Mucosa of descending colon (tissue), 3 donors: ENCODE data around the gene VSIG1. TPM values are rescaled to one million over a fixed set of nuclear protein-coding genes. Genes with fewer than 3 reads are reported as not detected.

Experiments used
- ATAC-seq: fragments of 200-7000 bp; cut with Tn5 transposase; one replicate; pipeline ENCODE4 v1.9.1; 2020; ENCODE audit warnings: mild to moderate bottlenecking, moderate library complexity
- DNase-seq, 3 donors: peaks; one replicate each; pipeline ENCODE4 v3.0.0-alpha.2; 2020
- H3K36me3 ChIP-seq: fragments of 200-600 bp; one replicate; pipeline ENCODE4 v1.8.0; 2021; ENCODE audit warnings: low read depth, mild to moderate bottlenecking
- H3K4me1 ChIP-seq: fragments of 200-600 bp; one replicate; pipeline ENCODE4 v1.8.0; 2021; ENCODE audit warnings: low read depth, mild to moderate bottlenecking
- H3K4me3 ChIP-seq: fragments of 200-600 bp; one replicate; pipeline ENCODE4 v1.8.0; 2021; ENCODE audit warnings: mild to moderate bottlenecking
- H3K9me3 ChIP-seq: fragments of 200-600 bp; one replicate; pipeline ENCODE4 v1.8.0; 2021; ENCODE audit warnings: mild to moderate bottlenecking
- intact Hi-C, 2 donors: fragments of 100-400 bp; cut with DNase I in 1 of 2; cut with micrococcal nuclease in 1 of 2; formaldehyde crosslinking; loops; one replicate each; pipeline versions ENCODE4 v1.11.0 to v1.11.1; 2022; cut with DNase I, micrococcal nuclease
- total RNA-seq, 3 donors: library from RNA; stranded (reverse); fragmentation: NEBNext Ultra II Directional in 2 of 3; extraction: Animal tissue kit (Norgen Biotek cat#: 25700) in 2 of 3; gene quantifications; one replicate each; pipeline versions ENCODE4 v1.2.1 to v1.2.4, GENCODE V29; 2021 to 2023
- TF ChIP-seq, protein P1 (sequence below): fragments of 200-600 bp; IDR thresholded peaks from one replicate; pipeline ENCODE4 v1.8.0; 2022; ENCODE audit warnings: antibody characterized with exemption, mild to moderate bottlenecking
- donor health status: DM: no; HTN: no; CAD: no; lungs with moderate emphysema.
- donor health status: DM: no; HTN: no; CAD: no.
- donor health status: DM: no; HTN: yes; CAD: no.

The VSIG1 gene
- total RNA-seq, 3 donors from 2014 or later: 0.58 TPM; not detected in 2

DNA sequence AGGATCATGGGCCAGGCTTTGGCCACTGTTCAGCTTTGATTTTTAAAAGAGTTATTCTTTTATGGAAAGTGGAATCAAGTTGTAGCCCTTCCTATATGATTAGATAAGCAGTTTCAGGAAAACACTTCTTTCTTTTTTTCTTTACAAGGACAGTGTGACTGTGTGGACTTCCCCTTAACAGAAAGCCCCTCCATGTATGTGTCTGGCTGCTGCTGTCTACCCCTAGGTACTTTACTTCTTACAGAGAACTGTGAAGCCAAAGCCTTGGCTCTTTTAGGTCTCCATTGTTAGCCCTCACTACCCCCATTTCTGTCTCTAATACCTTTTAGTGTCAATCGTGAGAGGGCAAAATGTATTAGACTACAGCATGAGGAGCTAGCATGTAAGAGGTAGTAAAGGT is 19.1 kb downstream of the VSIG1 start:
- no peaks in the 10 kb centered on the region for H3K9me3 ChIP-seq
- TF ChIP-seq, protein P1, sequence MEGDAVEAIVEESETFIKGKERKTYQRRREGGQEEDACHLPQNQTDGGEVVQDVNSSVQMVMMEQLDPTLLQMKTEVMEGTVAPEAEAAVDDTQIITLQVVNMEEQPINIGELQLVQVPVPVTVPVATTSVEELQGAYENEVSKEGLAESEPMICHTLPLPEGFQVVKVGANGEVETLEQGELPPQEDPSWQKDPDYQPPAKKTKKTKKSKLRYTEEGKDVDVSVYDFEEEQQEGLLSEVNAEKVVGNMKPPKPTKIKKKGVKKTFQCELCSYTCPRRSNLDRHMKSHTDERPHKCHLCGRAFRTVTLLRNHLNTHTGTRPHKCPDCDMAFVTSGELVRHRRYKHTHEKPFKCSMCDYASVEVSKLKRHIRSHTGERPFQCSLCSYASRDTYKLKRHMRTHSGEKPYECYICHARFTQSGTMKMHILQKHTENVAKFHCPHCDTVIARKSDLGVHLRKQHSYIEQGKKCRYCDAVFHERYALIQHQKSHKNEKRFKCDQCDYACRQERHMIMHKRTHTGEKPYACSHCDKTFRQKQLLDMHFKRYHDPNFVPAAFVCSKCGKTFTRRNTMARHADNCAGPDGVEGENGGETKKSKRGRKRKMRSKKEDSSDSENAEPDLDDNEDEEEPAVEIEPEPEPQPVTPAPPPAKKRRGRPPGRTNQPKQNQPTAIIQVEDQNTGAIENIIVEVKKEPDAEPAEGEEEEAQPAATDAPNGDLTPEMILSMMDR: no peak
- no peaks in the 10 kb centered on the region for H3K36me3 ChIP-seq
- DNase-seq (no peak), ATAC-seq (no peak)
- intact Hi-C loops: no loop called here
- no peak overlapping the region for H3K4me3 ChIP-seq
- H3K4me1 ChIP-seq: no peaks in the 10 kb centered on the region

DNA sequence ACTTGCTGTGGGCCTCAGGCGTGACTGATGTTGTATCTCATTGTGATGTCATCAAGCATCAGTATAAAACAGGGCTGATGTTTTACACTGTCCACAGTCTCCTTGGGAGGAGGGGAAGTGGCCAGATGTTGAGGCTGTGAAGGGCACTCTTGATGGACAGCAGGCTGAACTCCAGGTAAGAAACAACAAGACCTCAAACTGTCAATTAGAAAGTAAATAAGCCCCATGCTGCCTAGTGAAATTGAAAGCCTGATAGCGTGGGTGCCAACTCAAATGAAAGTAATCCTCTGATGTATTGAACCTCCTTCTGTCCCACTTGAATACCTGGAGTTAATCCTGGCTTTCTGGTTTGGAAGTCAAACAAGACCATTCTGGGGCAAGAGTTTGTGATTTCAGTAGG is 19.7 kb downstream of the VSIG1 start:
- Histone ChIP-seq H3K4me1 (no peaks in the 10 kb centered on the region), H3K4me3 (no peak overlapping the region), H3K36me3 (no peaks in the 10 kb centered on the region), H3K9me3 (no peaks in the 10 kb centered on the region)
- no peak for ATAC-seq
- DNase-seq: no peak
- intact Hi-C loops: no loop called here
- TF ChIP-seq, protein P1: no peak

DNA sequence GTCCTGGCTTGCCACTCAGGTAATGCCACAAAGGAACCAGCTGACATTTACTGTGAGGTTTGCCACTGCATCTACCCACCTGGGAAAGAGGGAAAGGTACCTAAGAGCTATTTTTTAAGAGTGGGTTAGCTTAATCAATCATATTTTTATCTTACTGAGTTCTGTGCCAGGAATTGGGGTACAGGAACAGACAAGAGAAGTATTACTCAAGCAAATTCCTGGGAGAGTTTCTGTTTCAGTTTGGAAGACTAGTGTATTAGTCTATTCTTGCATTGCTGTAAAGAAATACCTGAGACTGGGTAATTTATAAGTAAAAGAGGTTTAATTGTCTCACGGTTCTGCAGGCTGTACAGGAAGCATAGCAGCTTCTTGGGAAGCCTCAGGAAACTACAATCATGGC is 23.3 kb downstream of the VSIG1 start:
- intact Hi-C loops: no loop called here
- Histone ChIP-seq H3K36me3 (no peaks in the 10 kb centered on the region), H3K4me1 (no peaks in the 10 kb centered on the region), H3K9me3 (no peaks in the 10 kb centered on the region), H3K4me3 (no peak overlapping the region)
- no peak for ATAC-seq
- TF ChIP-seq, protein P1: no peak
- DNase-seq: no peak

DNA sequence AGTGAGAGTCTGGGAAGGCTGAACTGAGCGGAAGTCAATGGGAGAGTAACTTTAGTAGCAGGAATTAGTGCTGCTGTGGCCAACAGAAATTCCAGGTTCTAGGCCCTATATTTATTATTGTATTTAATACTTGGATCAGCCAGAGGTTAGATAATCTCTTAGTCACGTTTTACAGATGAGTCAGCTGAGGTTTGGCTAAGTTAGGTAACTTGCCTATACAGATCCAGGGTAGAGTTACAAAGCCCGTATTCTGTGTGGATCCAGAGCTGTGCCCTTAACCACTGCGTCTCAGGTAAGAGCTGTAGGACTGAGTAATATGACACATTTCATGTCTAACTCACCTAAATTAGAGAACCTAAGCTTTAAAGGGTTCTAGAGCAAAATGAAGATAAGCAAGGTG is 26.0 kb downstream of the VSIG1 start:
- DNase-seq (no peak), ATAC-seq (no peak)
- TF ChIP-seq, protein P1: no peak
- Histone ChIP-seq H3K4me1 (no peaks in the 10 kb centered on the region), H3K4me3 (no peak overlapping the region), H3K9me3 (no peaks in the 10 kb centered on the region), H3K36me3 (no peaks in the 10 kb centered on the region)
- intact Hi-C loops: no loop called here

DNA sequence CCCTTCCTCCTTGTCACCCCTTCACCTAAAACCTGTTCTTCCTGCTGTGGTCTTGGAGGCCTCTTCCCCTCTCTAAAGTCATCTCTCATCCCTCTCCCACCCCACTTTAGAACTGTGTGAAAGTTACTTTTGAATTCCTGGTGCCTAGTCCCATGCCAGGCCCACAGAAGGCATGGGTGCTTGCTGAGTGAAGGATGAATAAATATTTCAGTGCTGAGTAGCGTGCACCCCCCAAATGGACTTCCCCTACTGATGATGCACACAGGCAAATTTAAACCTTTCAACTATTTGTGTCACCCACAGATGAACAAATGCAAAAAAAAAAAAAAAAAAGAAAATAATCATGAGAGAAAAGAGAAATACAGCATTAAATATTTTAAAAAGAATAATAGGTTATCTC is 26.7 kb downstream of the VSIG1 start:
- Histone ChIP-seq H3K9me3 (no peaks in the 10 kb centered on the region), H3K4me3 (no peak overlapping the region), H3K4me1 (no peaks in the 10 kb centered on the region), H3K36me3 (no peaks in the 10 kb centered on the region)
- TF ChIP-seq, protein P1: no peak
- ATAC-seq (no peak), DNase-seq (no peak)
- intact Hi-C loops: no loop called here

DNA sequence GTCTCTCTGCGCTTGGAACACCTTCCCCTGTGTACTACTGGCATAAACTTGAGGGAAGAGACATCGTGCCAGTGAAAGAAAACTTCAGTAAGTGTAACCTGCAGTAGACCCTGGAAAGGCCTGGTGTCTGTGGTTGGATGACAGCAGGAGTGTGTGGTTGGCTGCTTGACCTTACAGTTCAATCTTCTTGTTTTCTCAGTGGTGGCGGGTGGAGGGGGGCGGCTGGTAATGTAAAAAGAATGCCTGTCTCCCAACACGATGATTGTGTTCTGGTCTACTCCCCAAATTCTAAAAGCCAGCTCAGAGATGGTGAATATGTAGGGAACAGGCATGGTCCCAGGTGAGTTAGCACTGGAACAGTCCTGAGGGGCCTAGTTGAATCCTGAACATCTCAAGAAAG is 27.9 kb downstream of the VSIG1 start:
- intact Hi-C loops: no loop called here
- no peak for DNase-seq
- no peaks in the 10 kb centered on the region for H3K9me3 ChIP-seq
- no peak overlapping the region for H3K4me3 ChIP-seq
- no peaks in the 10 kb centered on the region for H3K36me3 ChIP-seq
- TF ChIP-seq, protein P1: no peak
- no peak for ATAC-seq
- H3K4me1 ChIP-seq: no peaks in the 10 kb centered on the region
